Measurements from ENCODE around the gene PDE6B.
"Not testable (repeated sequence)": the region's sequence is repeated elsewhere in the genome, so short reads cannot be mapped to it uniquely, and the experiment has no call there.

PDE6B gene

DNA sequence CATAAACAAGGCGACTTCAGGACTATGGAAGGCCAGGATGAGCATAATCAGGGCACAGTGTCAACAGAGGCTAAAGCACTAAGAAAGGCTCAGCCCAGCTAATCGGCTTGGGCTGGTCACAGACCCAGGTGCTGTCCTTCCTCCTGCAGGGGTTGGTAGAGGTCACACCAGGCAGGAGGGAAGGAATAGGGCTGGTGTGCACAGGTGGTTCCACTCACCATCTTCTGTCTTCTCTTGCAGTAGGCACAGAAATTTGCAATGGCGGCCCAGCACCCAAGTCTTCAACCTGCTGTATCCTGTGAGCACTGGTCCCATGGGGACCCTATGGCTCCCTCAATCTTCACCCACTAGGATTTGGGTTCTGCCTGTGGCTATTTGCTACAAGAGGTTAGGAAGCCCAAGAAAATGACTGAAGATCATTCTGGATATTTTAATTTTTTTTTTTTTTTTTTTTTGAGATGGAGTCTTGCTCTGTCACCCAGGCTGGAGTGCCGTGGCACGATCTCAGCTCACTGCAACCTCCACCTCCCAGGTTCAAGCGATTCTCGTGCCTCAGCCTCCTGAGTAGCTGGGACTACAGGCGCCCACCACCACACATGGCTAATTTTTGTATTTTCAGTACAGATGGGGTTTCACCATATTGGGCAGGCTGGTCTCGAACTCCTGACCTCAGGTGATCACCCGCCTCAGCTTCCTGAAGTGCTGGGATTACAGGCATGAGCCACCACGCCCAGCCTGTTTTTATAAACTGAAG is 44.6 kb downstream of the PDE6B start:
- DNase-seq (ENCODE audit: low spot score): not testable (repeated sequence)

DNA sequence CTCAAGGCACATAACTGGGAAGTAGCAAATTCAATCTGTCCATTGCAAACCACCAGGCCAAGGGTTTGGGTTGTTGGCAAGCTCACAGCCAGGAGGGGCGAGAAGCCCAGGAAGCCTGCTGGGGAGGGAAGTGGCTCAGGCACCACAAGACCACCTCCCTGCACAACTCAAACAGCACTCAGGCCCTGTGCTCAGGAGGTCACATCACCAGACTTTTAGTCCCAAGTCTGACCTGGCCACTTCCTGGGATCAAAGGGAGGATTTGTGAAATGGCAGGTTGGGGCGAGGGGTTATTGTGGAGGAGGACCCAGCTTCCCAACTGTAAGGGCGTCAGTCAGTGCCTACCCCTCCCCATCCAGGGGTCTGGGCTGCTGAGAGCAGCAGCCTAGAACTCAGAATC is 46.4 kb downstream of the PDE6B start:
- no peak for DNase-seq (ENCODE audit: low spot score)

GRCh38 chr4:673349-674091 is 48.1 kb downstream of the PDE6B start:
- no peak for DNase-seq (ENCODE audit: low spot score)

DNA sequence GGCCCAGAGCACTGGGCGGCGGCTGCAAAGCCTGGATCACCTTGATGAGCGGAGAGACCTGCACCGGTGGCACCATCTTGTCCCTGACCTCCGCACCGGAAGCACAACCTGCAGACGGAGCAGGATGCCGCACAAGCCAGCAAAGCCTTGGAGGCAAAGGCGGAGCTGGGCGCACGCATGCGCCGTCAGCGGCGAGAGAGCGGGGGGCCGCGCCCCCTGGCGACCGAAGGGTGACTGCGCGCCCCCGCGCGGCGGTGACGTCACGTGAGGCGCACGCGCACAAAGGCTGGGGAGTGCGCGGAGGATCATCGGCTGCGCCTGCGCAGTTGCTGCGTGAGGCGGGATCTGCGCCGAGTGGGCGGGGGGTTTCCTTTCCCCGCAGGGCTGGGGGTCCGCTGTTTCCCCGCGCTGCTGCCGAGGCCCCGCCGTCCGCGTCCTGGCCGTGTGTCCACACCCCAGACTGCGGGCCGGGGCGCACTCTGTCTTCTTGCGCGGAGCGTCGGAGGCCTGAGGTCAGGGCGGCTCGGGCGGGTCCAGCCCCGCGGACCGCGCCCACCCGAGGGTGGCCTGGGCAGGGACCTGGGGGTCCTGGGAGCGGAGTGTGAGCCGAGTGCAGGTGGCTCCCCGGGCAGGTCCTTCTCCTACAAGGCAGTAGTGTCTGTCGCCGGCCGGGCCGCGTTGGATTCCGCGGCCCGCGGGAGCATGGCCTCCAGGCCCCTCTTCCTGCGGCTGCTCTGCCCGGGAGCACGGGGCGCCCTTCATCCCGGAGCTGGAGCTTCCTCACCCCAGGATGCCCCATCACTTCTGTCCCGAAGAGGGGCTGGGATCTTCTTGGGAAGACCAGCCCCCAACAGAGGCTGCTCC is 49.0 kb downstream of the PDE6B start, which contains the start of the genes ATP5ME and MYL5:
Gene ATP5ME (minus strand): TSS at position 105 of the 864 bp plus-strand sequence. CDS start 29 bp downstream, at position 76.
Gene MYL5 (plus strand): TSS at position 371 of the 864 bp plus-strand sequence. CDS start 3,485 bp downstream, outside the sequence.
- DNase-seq (ENCODE audit: low spot score): peak; percentile 97

DNA sequence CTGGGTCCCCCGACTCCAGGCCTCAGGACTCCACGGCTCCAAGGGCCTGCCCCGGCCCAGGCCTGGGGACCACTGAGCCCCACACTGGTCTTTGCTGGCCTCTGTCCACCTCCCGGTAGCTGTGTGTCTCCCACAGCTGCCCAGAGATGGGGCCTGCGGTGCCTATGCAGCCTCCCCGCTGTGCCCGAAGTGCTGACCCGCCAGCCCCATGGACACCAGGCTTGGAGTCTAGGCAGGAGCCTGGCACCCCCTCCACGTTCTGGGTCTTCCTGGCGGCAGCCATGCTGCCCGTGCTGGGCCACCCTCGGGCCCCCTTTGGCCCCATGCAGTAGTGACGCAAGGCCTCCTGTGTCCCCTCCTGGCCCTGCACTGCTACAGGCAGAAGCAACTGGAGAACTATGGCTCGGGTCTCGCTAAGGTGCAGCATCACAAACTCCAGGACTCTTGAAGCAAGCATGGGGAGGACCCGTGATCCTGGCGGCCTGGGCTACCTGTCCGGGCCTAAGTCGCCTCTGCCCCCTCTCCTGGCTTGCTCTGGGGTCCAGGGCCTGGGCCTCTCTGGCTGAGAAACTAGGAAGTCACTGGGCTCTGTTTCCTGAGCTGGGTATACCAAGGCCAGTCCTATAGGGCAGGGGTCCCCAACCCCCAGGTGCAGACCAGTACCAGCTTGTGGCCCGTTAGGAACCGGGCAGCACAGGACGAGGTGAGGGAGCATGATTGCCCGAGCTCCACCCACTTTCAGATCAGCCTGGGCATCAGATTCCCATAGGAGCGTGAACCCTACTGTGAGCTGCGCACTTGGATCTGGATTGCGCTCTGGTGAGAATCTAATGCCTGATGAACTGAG is 49.9 kb downstream of the PDE6B start:
- no peak for DNase-seq (ENCODE audit: low spot score)

DNA sequence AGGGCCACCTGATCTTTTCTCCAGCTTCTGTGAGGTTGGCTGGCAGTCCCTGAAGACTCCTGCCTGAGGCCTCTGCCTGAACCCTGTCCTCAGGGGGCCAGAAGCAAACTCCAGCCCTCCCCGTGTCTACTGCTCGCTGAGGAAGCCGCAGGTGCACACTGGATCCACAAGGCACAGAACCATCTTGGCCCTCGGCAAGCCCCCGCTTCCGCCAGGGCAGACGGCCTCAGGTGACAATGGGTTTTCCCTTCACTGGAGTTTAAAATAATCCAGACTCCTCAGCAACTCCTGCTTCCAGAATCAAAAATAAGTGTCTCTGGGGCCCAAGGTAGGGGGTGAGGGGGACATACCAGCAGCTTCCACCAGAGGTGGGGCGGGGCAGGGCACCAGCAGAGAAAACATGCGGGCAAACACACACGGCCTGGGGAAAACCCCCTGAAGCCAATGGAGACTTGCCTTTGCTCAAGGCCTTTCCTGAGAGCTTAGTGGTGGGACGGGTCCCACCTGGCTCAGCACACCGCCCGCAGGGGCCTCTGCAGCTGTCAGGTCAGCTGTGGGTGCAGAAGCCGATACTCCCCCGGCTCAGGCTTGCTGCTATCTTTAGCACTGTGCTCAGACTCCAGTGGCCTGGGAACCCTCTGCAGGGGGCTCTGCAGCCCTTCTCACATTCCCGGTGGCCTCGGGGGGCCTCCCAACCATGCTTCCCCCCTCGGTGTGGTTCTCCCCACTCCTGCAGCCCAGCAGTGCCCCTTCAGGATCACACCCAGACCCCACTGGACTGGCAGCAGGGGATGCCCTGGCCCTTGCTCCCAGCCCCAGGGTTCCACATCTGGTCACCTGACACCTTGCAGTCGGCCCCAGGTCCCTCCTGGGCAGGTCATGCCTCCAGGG is 50.9 kb downstream of the PDE6B start:
- no peak for DNase-seq (ENCODE audit: low spot score)

DNA sequence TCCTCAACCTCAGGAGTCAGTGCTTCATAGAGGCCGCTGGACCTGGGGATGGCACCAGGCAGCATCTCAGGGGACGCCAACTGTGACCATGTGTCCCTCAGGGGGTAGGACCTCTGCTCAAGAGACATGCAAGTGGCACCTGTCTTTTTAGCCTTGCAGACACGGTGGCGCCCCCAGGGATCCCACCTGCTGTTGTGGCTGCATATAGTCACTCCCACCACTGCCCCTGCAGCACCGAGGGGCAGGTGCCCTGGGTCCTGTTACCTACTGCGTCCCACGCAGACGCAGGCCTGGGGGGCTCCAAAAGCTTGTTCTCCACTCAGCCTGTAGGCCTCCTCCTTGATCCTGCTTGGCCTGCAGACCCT is 51.5 kb downstream of the PDE6B start:
- DNase-seq (ENCODE audit: low spot score): no peak

DNA sequence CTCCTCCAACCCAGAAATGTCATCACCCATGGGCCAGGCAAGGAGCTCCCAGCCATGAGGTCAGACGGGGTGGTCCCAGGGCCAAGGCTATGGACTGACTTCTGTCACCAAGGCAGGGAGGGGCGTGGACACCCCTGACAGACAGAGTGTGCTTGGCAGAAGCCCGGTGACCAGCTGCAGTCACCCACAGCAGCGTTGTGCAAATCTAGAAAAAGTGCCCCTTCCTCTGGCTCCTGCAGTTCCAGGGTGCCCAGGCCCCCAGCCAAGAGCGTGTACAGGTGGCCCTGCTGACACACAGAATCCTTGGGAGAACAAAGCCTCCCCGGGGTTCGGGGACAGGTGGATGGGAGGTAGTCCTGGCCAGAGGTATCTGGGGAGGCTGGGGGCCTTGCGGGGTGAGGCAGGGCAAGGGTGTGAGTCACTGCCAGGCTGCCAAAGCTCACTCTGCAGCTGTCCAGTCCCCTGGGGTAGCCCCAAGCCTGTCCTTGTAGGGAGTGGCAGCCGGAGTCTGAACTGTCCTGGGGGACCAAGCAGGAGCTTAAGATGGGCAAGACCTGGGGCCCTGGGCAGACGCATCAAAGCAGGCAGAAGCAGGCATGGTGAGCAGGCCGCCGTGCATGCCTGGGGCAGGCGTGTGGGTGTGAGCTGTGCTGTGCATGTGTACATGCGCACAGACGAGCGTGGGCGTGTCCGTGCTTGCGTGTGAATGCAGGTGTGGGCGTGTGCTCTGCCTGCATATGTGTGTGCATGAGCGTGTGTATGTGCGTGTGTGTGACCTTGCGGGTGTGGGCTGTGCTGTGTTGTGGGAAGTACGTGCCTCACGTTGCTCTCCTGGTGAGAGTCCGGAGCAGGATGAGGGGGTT is 52.3 kb downstream of the PDE6B start:
- DNase-seq (ENCODE audit: low spot score): peak; percentile 65

- DNase-seq (ENCODE audit: low spot score): no peak
These were observed 53.1 kb downstream of the PDE6B start for GRCh38 chr4:678331-679103.

GRCh38 chr4:679104-679481 is 53.7 kb downstream of the PDE6B start:
- DNase-seq (ENCODE audit: low spot score): no peak

DNA sequence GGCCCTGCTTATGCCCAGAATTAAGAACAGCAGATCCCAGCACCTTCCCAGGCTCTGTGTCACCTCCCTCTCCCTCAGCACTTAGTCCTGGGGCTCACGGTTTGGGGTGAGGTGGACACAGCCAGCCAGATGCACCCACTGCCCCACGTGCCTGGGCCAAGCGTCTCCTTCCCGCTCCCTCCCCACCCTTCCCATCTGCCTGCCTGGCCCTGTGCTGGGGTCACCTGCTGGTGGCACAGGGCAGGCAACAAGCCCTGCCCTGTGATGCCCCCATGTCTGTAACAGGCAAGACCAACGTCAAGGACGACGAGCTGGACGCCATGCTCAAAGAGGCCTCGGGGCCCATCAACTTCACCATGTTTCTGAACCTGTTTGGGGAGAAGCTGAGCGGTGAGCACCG is 54.3 kb downstream of the PDE6B start:
- DNase-seq (ENCODE audit: low spot score): no peak

GRCh38 chr4:680091-680490 is 54.7 kb downstream of the PDE6B start:
- DNase-seq (ENCODE audit: low spot score): no peak

DNA sequence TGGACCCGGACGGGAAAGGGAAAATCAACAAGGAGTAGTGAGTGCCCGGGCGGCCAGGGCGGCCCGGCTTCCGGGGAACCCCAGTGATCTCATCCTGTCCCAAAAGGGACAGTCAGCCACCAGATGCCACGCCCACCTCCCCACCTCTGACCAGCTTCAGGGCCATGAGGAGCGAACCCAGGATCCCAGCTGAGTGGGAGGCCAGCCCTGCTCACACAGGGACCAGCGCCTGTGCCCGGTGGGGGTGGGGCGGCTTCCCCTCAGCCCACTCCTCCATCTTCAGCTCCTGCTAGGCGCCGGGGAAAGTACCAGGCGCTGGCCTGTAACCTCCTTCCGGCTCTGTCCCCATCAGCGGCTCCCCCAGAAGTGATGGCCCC is 55.2 kb downstream of the PDE6B start:
- no peak for DNase-seq (ENCODE audit: low spot score)

- no peak for DNase-seq (ENCODE audit: low spot score)
These were observed 55.7 kb downstream of the PDE6B start for GRCh38 chr4:680928-681645.

DNA sequence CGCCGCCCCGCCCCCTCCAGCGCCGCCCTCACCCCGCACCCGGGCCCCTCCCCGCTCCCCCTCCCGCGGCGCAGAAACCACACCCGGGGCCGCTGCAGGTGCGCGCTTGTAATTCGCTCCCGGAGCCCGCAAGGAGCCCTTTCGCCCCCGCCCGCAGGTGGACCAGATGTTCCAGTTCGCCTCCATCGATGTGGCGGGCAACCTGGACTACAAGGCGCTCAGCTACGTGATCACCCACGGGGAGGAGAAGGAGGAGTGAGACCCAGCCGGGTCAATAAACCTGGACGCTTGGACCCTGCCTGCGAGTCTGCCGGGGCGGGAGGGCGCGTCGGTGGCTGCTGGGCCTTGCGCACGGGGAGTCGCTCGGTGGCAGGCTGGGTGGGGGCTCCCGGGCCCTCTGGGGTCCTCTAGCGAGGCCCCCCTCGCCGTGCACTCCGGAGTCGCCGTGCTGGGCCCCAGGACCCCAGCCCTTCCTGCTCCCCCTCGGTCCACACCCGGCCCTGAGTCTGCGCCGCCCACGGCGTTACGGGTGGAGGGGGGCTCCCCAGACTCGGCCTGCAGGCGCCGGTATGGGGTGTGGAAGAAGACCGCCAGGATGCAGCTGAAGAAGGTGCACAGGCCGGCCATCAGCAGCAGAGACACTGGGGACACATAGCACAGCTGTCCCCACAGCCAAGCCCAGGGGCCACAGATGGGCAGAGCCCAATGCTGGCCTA is 56.5 kb downstream of the PDE6B start:
- no peak for DNase-seq (ENCODE audit: low spot score)

DNA sequence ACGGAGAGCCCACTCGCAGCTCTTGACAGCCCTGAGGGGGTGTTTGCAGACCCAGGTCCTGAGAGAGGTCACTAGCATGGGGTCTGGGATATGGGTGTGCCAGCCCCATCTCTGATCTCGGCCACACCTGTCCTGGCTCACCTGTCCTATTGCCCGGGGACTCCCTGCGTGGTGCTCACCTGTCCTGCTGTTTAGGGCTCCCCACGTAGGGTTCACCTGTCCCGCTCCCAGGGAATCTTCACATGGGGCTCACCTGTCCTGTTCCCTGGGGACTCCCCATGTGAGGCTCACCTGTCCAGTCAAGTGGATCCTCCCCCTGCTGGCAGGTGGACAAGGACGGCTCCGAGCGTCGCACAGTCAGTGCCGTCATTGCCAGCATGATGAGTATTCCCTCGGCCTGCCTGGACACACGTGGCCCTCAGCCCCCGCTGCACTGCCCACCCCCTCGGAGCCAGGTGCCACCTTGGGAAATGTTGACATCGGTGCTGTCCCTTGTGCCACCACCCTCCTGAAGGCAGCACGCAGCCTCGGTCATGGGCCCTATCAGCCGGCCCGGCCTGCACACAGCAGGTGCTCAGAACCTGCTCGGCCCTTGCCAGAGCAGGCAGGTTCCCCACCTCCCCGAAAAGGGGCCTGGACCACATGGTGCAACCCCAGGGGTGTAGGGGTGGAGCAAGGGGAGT is 57.3 kb downstream of the PDE6B start:
- DNase-seq (ENCODE audit: low spot score): no peak

Measured in Ammon's horn (tissue), 1 donor.